Psoas muscle (tissue), 8 donors: Measurements from ENCODE around the gene FANCC. TPM values are rescaled to one million over a fixed set of nuclear protein-coding genes. Genes with fewer than 3 reads are reported as not detected.

Source experiments
- ATAC-seq, 4 donors: fragments of 200-7000 bp; cut with Tn5 transposase; one replicate each; pipeline ENCODE4 v1.9.1; 2020; ENCODE audit warnings: moderate library complexity in 3 of 4, mild to moderate bottlenecking in 2 of 4
- DNase-seq, 2 donors: peaks; one replicate each; pipeline ENCODE4 v3.0.0-alpha.2; 2020
- H3K27ac ChIP-seq: fragments of 200-600 bp; one replicate; pipeline ENCODE4 v1.8.0; 2022
- H3K27me3 ChIP-seq, 3 donors: fragments of 200-600 bp in 1 of 3; one replicate each; pipeline versions ENCODE4 v1.6.1 to v1.8.0; 2013 to 2022; ENCODE audit warnings: low read length in 2 of 3, mild to moderate bottlenecking in 2 of 3, moderate library complexity in 1 of 3; ENCODE audit not compliant: insufficient read depth in 3 of 3
- H3K36me3 ChIP-seq, 2 donors: fragments of 200-600 bp in 1 of 2; one replicate each; pipeline versions ENCODE4 v1.6.1 to v1.8.0; 2013 to 2022; ENCODE audit warnings: low read depth in 1 of 2, mild to moderate bottlenecking in 1 of 2, moderate library complexity in 1 of 2; ENCODE audit not compliant: insufficient read depth in 1 of 2
- H3K4me1 ChIP-seq: fragments of 200-600 bp; one replicate; pipeline ENCODE4 v1.8.0; 2022
- H3K4me3 ChIP-seq: fragments of 200-600 bp; one replicate; pipeline ENCODE4 v1.8.0; 2022; ENCODE audit warnings: mild to moderate bottlenecking
- H3K9me3 ChIP-seq: fragments of 200-600 bp; one replicate; pipeline ENCODE4 v1.8.0; 2022
- CTCF ChIP-seq: fragments of 200-600 bp; IDR thresholded peaks from one replicate; pipeline ENCODE4 v1.8.0; 2022; ENCODE audit warnings: antibody characterized with exemption
- WGBS, 3 donors: extraction: QIAGEN DNeasy Blood & Tissue Kit; methylation state at CpG; one replicate each; pipeline versions ENCODE4 v1.1.6 to v1.1.7; 2013; 5-methylcytosine and 5-hydroxymethylcytosine counted together
- intact Hi-C, 2 donors: fragments of 100-400 bp; cut with DNase I; formaldehyde crosslinking; loops; one replicate each; pipeline versions ENCODE4 v1.11.0 to v1.14.2; 2022
- polyA plus RNA-seq, 3 donors: library from polyadenylated mRNA; stranded (reverse); fragments of 200-250 nt; gene quantifications; one replicate each; pipeline ENCODE4 v1.2.3, GENCODE V29; 2013
- total RNA-seq, 4 donors: library from RNA; stranded (reverse); fragmentation: NEBNext Ultra II Directional in 2 of 4; extraction: Animal tissue kit (Norgen Biotek cat#: 25700) in 2 of 4; gene quantifications; one replicate each; pipeline versions ENCODE4 v1.2.1 to v1.2.4, GENCODE V29; 2021 to 2023
- donor health status: healthy with polysubstance abuse.
- donor health status: DM: no; HTN: no; CAD: no; lungs with moderate emphysema.
- donor health status: Bipolar disorder and iron deficiency.
- donor health status: healthy.
- donor health status: DM: yes; HTN: yes; CAD: no.
- donor health status: DM: no; HTN: no; CAD: no.
- donor health status: DM: no; HTN: no; CAD: no.
- donor health status: DM: yes; HTN: yes; CAD: no.

Gene FANCC
- total and polyA plus RNA-seq, 7 donors, result 2.1 to 5.2 (median 3.6) TPM

GRCh38 chr9:95230046-95230445 is 87.5 kb downstream of the FANCC start:
- Histone ChIP-seq H3K27me3 (no peaks in the 10 kb centered on the region), H3K27ac (no peak overlapping the region), H3K4me1 (no peaks in the 10 kb centered on the region), H3K4me3 (no peak overlapping the region), H3K36me3 (peaks cover 0 to 4% of the 10 kb centered on the region in 2 donors), H3K9me3 (no peaks in the 10 kb centered on the region)
- no peak for TF ChIP-seq CTCF
- DNase-seq, result no peak
- intact Hi-C loops, result no loop called here
- 96 to 99% (median 97%) methylated on average over 6 of the region's 6 CpGs for WGBS, 3 donors
- ATAC-seq, result no peak

DNA sequence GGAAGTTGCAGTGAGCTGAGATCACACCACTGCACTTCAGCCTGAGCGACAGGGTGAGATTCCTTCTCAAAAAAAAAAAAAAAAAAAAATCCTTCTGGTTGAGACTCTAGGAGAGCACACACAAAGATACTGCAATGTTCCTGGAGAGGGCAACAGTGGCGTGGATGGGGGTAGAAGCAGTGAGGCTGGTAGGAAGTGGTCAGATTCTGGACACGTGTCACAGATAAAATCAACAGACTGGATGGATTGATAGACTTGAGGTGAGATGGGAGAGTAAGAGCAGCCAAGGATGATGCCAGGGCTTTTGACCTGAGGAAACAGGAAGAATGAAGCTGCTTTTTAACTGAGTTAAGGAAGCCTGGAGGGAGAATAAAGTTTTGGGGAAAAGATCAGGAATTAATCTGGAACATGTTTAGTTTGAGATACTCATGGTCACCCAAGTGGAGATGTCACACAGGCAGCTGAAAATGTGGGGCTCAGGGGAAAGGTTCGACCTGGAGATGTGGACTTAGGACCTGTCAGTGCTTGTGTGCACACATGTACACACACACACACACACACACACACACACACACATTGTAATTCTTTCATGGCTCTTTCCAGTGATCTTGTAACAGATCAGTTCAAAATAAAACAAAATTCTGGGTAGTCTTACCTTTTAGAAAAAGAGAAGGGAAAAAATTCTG is 88.1 kb downstream of the FANCC start:
- no peak for ATAC-seq
- intact Hi-C loops, result no loop called here

DNA sequence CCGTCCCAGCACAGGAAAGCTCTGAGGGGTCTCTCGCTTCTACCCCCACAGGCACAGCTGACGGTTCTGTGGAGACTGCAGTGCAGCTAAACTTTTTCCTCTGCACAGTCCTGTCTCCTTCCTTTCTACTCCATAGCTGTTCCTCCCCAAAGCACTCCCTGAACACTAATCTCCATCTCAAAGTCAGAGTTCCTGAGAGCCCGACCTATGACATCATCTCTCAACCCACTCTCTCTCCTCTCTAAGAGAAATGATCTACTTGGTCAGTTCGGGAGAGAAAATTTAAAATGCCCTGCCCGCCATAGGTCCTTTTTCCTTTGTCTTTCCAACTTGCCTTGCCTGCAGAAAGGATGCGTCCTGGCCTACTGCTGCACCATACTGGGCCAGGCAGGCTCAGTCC is 90.6 kb downstream of the FANCC start:
- 86% methylated on average over 7 of the region's 7 CpGs for WGBS, 3 donors
- peaks cover 0 to 4% of the 10 kb centered on the region in 2 donors for H3K36me3 ChIP-seq
- no peaks in the 10 kb centered on the region for H3K27me3 ChIP-seq
- DNase-seq (no peak), ATAC-seq (no peak)
- no peak overlapping the region for H3K27ac ChIP-seq
- H3K4me1 ChIP-seq, result no peaks in the 10 kb centered on the region
- no peaks in the 10 kb centered on the region for H3K9me3 ChIP-seq
- intact Hi-C loops, result no loop called here
- H3K4me3 ChIP-seq, result no peak overlapping the region
- TF ChIP-seq CTCF, result no peak

More for the DNA sequence above, 88.1 kb downstream of the FANCC start:
- no peak overlapping the region for H3K4me3 ChIP-seq
- no peak for TF ChIP-seq CTCF
- no peaks in the 10 kb centered on the region for H3K9me3 ChIP-seq
- H3K36me3 ChIP-seq, result peaks cover 0 to 4% of the 10 kb centered on the region in 2 donors
- no peak for DNase-seq
- 88 to 98% (median 90%) methylated on average over 4 of the region's 4 CpGs for WGBS, 3 donors
- no peaks in the 10 kb centered on the region for H3K4me1 ChIP-seq
- H3K27ac ChIP-seq, result no peak overlapping the region
- no peaks in the 10 kb centered on the region for H3K27me3 ChIP-seq

GRCh38 chr9:95225726-95226106 is 91.8 kb downstream of the FANCC start:
- H3K36me3 ChIP-seq, result peaks cover 0 to 4% of the 10 kb centered on the region in 2 donors
- ATAC-seq (no peak), DNase-seq (no peak)
- intact Hi-C loops, result no loop called here
- H3K9me3 ChIP-seq, result no peaks in the 10 kb centered on the region
- no peaks in the 10 kb centered on the region for H3K4me1 ChIP-seq
- no peak for TF ChIP-seq CTCF
- H3K4me3 ChIP-seq, result no peak overlapping the region
- no peaks in the 10 kb centered on the region for H3K27me3 ChIP-seq
- no peak overlapping the region for H3K27ac ChIP-seq
